Colonic mucosa (tissue), 4 donors: ENCODE results near the gene JAKMIP1. TPM values are rescaled to one million over a fixed set of nuclear protein-coding genes. Genes with fewer than 3 reads are reported as not detected.

Source experiments
- DNase-seq: peaks from one replicate; pipeline ENCODE4 v3.0.0-alpha.2; 2020
- H3K27ac ChIP-seq: fragments of 200-600 bp; one replicate; pipeline ENCODE4 v1.8.0; 2021
- H3K27me3 ChIP-seq: fragments of 200-600 bp; one replicate; pipeline ENCODE4 v1.8.0; 2021
- H3K36me3 ChIP-seq: fragments of 200-600 bp; one replicate; pipeline ENCODE4 v1.8.0; 2021
- H3K4me1 ChIP-seq: fragments of 200-600 bp; one replicate; pipeline ENCODE4 v1.8.0; 2021; ENCODE audit warnings: mild to moderate bottlenecking
- H3K4me3 ChIP-seq: fragments of 200-600 bp; one replicate; pipeline ENCODE4 v1.8.0; 2021
- H3K9ac ChIP-seq, 2 donors: one replicate each; pipeline ENCODE4 v1.7.0; 2013; ENCODE audit warnings: control low read depth in 2 of 2, low read depth in 2 of 2, low read length in 2 of 2
- H3K9me3 ChIP-seq: fragments of 200-600 bp; one replicate; pipeline ENCODE4 v1.8.0; 2021
- CTCF ChIP-seq: fragments of 200-600 bp; IDR thresholded peaks from one replicate; pipeline ENCODE4 v1.8.0; 2022; ENCODE audit warnings: antibody characterized with exemption, mild to moderate bottlenecking
- intact Hi-C: fragments of 100-400 bp; cut with DNase I; formaldehyde crosslinking; loops from one replicate; pipeline ENCODE4 v1.14.1; 2022
- total RNA-seq, 2 donors: library from RNA; stranded (reverse); fragmentation: NEBNext Ultra II Directional in 1 of 2; extraction: Animal tissue kit (Norgen Biotek cat#: 25700) in 1 of 2; gene quantifications; one replicate each; pipeline ENCODE4 v1.2.1, GENCODE V29; 2021
- donor health status: healthy.
- donor health status: DM: no; HTN: no; CAD: no.
- donor health status: DM: no; HTN: no; CAD: no.

JAKMIP1 gene
- total RNA-seq, 2 donors from 2014 or later: 0.19 to 0.42 TPM

DNA sequence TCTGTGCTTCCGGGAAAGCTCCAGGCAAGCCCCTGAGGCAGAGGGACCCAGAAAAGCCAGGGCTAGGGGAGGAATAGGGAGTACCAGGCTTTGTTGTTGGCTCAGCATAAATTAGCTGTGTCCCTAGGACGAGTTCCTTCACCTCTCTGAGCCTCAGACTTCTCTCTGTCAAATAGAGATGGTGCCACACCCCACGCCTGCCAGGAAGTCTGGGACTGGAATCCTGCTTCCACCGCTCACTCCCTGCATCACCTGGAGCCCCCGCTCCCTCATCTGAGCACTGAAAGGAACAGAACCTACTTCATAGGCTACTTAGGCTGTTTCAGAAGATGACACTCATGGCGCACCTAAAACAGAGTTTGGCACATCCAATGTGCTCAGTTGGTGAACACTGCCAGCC lies 8.1 kb upstream of the JAKMIP1 start:
- Histone ChIP-seq H3K9me3 (no peaks in the 10 kb centered on the region), H3K4me1 (no peaks in the 10 kb centered on the region), H3K9ac (no peak overlapping the region), H3K27ac (no peak overlapping the region), H3K4me3 (no peak overlapping the region), H3K27me3 (no peaks in the 10 kb centered on the region), H3K36me3 (no peaks in the 10 kb centered on the region)
- no peak for DNase-seq
- intact Hi-C loops: no loop called here
- no peak for TF ChIP-seq CTCF

DNA sequence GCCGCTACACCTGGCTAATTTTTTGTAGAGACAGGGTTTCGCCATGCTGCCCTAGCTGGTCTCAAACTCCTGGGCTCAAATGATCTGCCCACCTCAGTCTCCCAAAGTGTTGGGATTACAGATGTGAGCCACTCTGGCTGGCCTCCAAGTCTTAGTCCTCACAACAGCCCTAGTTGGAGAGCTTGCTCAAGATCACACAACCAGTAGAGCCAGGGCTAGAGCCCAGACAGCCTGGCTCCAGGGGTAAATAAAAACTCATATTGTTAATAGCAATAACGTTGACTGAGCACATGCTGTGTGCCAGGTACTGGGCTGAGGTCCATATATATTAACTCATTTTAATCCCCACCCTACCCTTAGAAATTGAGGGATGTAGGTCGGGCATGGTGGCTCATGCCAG lies 7.3 kb upstream of the JAKMIP1 start:
- H3K9me3 ChIP-seq: no peaks in the 10 kb centered on the region
- no peaks in the 10 kb centered on the region for H3K36me3 ChIP-seq
- no peak for DNase-seq
- no peak overlapping the region for H3K4me3 ChIP-seq
- intact Hi-C loops: no loop called here
- no peak overlapping the region for H3K9ac ChIP-seq
- H3K27me3 ChIP-seq: no peaks in the 10 kb centered on the region
- H3K4me1 ChIP-seq: no peaks in the 10 kb centered on the region
- TF ChIP-seq CTCF: no peak
- no peak overlapping the region for H3K27ac ChIP-seq

DNA sequence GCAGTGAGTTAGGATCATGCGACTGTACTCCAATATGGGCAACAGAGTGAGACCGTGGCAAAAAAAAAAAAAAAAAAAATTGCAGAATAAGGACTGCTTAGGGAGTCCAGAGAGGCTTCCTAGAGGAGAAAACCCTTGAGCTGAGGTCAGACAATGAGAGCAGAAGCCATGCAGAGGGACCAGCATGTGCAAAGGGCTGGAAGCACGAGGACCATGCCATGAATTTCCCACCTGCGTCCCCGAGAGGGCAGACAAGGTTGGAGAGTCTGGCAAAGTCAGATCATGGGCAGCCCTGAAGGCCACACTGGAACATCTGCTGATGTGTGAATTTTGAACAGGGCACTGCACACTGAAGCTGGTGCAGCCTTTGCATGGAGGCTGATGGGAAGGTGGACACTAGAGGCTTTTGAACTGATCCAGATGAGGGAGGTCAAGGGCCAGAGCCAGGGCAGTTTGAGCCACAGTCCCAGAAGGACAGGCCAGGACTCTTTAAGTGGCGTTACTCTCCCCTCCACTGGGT lies 6.5 kb upstream of the JAKMIP1 start:
- Histone ChIP-seq H3K9me3 (no peaks in the 10 kb centered on the region), H3K4me1 (no peaks in the 10 kb centered on the region), H3K36me3 (no peaks in the 10 kb centered on the region), H3K27me3 (no peaks in the 10 kb centered on the region), H3K4me3 (no peak overlapping the region), H3K27ac (no peak overlapping the region), H3K9ac (no peak overlapping the region)
- intact Hi-C loops: no loop called here
- DNase-seq: no peak
- TF ChIP-seq CTCF: no peak

DNA sequence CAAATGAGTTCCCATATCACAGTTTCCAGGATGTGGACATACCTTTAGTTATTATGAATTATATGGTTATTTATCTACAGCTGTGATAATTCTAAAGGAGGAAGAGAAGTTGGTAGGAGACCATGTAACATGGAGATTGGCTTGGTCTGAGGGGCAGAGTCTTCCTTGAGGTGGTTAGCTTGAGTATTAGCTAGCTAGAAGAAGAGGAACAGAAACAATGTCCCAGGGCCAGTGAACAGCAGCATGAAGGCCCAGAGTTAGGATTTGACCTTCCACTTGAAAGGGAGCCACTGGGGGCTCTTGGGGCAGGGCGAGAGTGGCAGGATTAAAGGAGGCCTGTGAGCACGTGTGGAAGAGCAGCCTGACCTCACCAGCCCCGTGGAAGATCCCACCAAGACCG lies 5.6 kb upstream of the JAKMIP1 start:
- no peaks in the 10 kb centered on the region for H3K27me3 ChIP-seq
- no peak for TF ChIP-seq CTCF
- no peaks in the 10 kb centered on the region for H3K4me1 ChIP-seq
- no peak for DNase-seq
- no peaks in the 10 kb centered on the region for H3K36me3 ChIP-seq
- H3K27ac ChIP-seq: no peak overlapping the region
- intact Hi-C loops: no loop called here
- no peaks in the 10 kb centered on the region for H3K9me3 ChIP-seq
- H3K4me3 ChIP-seq: no peak overlapping the region
- no peak overlapping the region for H3K9ac ChIP-seq

DNA sequence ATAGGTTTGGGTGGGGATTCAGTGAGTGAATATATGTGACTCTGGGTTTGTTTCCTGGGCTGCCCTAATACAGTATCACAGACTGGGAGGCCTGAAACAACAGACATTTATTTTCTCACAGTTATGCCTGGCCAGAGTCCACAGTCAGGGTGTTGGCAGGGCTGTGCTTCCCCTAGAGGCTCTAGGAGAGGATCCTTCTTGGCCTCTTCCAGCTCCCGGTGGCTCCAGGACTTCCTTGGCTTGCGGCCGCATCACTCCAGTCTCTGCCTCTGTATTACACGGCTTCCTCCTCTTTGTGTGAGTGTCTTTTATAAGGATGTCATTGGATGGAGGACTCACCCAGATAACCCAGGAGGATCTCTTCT lies 5.2 kb upstream of the JAKMIP1 start:
- Histone ChIP-seq H3K4me3 (no peak overlapping the region), H3K9me3 (no peaks in the 10 kb centered on the region), H3K9ac (no peak overlapping the region), H3K4me1 (no peaks in the 10 kb centered on the region), H3K36me3 (no peaks in the 10 kb centered on the region), H3K27ac (no peak overlapping the region), H3K27me3 (no peaks in the 10 kb centered on the region)
- DNase-seq: no peak
- no peak for TF ChIP-seq CTCF
- intact Hi-C loops: no loop called here
